IPS DF 19.7 (cell line): ENCODE measurements around the gene ADCY3.
"Not testable (repeated sequence)": the region's sequence is repeated elsewhere in the genome, so short reads cannot be mapped to it uniquely, and the experiment has no call there.

Experiments
- DNase-seq: peaks from one replicate; pipeline ENCODE4 v3.0.0-alpha.2; 2013; ENCODE audit warnings: low read depth, low spot score

The ADCY3 gene

DNA sequence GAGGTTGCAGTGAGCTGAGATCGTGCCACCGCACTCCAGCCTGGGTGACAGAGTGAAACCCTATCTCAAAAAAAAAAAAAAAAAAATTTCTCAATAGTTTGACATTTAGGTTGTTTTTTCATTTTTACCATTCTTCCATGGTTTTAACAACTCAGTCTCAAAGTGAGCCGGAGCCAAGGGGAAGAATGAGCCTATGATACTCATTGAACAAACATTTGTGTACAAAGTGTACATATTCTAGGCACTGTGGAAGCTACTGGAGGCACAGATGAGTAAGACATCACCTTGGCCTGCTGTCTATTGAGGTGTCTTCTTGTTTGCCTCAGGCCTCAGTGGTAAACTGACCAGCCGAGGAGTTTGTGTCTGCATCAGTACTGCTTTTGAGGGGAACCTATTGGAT lies 104.9 kb downstream of the ADCY3 start:
- no peak for DNase-seq

- DNase-seq, result no peak
These were observed 105.5 kb downstream of the ADCY3 start for GRCh38 chr2:24814516-24814915.

DNA sequence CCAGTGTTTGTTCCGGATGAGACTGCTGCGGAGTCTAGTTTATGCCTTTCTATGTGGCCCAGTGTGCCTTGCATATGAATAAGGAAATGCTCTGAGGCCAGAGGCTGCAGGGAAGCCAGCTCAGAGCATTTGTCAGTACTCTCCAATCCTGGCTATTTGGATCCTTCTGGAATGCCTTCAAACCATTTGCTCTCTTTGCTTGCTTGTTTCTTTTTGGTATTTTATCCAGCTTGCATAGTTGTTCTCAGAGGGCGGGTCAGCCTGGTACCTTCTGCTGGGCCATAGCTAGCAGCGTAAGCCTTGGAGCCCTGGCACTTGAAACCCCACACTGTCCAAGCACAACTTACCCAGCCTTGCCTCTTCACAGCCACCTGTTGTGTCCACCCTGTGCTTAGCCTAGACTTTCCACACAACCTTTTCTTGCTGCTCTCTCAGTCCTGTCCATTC lies 106.3 kb downstream of the ADCY3 start:
- DNase-seq, result no peak

DNA sequence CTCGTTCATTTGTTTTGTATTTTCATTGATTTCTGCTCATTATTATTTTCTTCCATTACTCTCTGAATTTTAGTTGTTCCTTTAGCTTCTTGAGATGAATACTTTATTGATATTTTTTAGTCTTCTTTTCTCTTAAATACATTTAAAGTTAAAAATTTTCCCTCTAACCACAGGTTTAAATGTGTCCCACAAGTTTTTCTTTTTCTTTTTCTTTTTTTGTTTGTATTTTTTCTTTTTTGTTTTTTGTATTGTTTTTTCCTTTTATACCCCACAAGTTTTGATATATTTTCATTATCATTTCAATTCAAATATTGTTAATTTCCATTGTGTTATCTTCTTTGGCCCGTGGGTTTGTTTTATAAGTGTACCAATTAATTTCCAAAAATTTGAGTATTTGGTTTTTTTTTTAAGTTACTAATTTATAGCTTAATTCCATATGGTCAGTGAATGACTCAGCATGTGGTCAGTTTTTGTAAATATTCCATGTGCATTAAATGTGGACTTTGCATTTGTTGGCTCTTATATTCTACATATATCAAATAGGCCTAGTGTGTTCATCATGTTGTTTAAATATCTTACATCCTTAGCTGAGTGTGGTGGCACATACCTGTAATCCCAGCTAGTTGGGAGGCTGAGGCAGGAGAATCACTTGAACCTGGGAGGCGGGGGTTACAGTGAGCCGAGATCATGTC lies 110.6 kb downstream of the ADCY3 start:
- DNase-seq, result no peak

GRCh38 chr2:24806661-24807036 lies 113.4 kb downstream of the ADCY3 start:
- DNase-seq, result no peak

- DNase-seq, result not testable (repeated sequence)
These were observed 114.0 kb downstream of the ADCY3 start for GRCh38 chr2:24805811-24806660.

DNA sequence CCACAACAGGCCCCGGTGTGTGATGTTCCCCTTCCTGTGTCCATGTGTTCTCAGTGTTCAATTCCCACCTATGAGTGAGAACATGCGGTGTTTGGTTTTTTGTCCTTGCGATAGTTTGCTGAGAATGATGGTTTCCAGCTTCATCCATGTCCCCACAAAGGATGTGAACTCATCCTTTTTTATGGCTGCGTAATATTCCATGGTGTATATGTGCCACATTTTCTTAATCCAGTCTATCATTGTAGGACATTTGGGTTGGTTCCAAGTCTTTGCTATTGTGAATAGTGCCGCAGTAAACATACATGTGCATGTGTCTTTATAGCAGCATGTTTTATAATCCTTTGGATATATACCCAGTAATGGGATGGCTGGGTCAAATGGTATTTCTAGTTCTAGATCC lies 119.5 kb downstream of the ADCY3 start:
- not testable (repeated sequence) for DNase-seq

DNA sequence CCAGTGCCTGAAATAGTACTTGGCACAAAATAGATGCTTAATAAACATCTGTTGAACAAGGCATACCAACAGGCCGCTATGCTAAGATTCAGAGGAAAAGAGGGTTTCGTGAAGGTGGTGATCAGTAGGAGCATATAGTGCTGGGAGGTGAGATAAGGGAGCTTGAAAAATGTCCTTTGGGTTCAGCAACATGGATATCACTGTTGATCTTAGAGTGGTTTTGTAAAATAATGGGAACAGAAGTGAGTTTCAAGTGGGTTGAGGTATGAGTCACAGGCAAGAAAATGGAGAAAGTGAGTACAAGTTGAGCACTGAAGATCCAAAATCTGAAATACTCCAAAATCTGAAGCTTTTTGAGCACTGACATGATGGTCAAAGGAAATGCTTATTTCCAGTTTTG lies 122.4 kb downstream of the ADCY3 start:
- DNase-seq, result no peak

DNA sequence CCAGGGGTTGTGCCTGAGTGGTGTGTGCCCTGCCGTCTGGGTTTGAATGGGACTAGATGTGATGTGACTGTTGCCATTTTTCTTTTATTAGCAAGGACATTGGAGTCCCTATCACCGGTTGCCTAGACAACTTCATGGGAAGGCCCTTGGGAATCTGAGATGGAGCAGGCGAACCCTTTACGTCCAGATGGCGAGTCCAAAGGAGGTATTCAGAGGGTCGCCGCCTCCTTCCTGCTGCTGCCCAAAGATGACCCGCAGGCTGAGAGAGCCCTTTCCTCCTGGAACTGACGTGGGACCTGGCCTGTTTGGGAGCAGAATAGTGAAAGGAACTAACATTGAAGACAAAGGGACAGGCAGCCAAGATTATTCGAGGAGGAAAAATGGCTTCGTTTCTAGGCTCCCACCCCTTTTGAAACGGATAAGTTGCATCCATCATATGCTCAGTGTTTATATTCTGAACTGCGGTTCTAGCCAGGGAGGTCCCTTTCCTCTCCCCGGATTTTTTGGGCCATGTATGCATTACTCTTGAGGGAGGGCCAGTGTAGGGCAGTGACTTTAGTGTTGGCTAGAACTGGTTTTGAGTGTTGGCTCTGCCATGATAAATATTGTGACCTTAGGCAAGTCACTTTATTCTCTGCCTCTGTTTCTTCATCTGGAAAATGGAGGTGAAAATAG lies 126.1 kb downstream of the ADCY3 start:
- DNase-seq, result no peak

GRCh38 chr2:24792874-24793760 lies 126.9 kb downstream of the ADCY3 start, which contains the start of the genes CENPO and PTRHD1:
Gene CENPO (plus strand): TSS chr2:24793425. CDS start chr2:24793920, 495 bp downstream.
Gene PTRHD1 (minus strand): TSS chr2:24793391. CDS start chr2:24793377, 14 bp downstream.
- DNase-seq, result peak; percentile 88

DNA sequence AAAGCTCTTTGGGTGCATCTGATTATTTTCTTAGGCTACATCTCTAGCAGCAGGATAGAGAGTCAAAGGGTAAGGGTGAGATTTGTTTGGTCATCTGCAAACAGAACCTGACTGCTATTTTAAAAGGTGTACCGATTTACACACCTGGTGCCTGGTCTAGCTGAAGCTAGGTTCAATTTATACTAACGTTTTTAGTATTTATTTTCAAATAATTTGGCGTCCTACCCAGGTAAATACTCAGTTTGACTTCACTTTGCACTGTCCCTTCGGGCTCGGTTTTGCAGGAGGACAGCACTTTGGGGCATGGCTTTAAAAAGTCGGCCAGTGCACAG lies 127.5 kb downstream of the ADCY3 start:
- DNase-seq, result no peak

DNA sequence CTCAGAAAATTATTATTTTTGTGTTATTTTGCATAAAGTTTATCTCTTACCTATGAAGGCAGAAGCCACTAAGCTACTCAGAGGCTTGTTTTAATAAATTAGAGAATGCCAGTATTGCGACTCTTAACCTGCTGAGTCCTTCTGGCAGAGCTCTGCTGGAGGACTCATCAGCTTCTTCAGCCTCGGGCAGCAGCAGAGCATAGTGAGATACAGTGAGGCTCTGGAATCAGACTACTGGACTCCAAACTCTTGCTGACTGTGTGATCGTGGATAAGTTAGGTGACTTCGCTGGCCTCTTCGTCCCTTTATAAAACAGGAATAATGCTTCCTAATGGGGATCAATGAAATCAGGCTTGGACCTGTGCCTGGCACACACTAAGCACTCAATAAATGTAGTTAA lies 128.6 kb downstream of the ADCY3 start:
- no peak for DNase-seq

GRCh38 chr2:24788816-24789215 lies 131.2 kb downstream of the ADCY3 start:
- DNase-seq, result no peak

DNA sequence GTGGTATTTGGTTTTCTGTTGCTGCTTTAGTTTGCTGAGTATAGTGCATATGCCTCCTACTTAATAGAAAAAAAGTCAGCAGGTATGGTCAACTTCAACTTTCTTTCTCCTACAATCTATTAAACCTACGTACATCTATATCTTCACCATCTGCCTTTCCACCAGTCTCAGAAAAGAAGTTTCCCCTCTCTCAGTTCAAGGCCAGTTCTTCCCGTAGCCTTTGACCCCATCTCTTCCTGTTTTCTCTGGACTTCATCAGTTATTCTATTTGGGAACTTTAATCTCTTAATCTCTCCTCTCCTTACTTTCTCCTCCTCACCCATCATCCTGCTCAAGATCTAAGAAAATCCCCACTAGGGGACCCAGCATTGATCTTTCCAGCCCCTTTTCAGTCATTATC lies 132.5 kb downstream of the ADCY3 start:
- DNase-seq, result no peak

DNA sequence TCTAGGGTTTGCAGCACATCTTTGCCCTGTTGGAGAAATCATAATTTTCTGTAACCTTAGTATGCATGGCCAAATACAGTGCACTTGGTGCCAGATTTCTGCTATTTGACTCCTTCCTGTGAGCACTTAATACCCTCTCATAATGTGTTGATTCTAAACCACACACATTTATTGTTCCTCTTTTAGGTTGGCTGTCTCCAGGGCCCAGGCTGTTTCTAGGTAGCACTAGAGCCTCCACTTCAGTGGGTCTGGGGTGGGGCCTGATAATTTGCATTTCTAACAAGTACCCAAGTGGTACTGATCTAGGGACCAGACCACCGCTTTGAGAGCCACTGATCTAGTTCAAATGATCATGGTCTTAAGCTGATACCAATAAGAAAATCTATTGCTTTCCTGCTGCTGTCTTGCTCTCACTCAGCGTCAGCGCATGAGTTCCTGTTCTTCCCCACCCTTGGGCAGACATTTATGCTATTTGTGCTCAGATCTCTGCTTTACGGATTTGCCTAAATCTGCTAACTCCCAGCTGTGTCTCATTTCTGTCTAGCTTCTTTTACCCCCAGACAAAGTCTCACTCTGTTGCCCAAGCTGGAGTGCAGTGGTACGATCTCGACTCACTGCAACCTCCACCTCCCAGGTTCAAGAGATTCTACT lies 134.2 kb downstream of the ADCY3 start:
- no peak for DNase-seq

GRCh38 chr2:24783641-24784040 lies 136.4 kb downstream of the ADCY3 start:
- no peak for DNase-seq

- DNase-seq, result no peak
These were observed 140.9 kb downstream of the ADCY3 start for GRCh38 chr2:24779116-24779515.

DNA sequence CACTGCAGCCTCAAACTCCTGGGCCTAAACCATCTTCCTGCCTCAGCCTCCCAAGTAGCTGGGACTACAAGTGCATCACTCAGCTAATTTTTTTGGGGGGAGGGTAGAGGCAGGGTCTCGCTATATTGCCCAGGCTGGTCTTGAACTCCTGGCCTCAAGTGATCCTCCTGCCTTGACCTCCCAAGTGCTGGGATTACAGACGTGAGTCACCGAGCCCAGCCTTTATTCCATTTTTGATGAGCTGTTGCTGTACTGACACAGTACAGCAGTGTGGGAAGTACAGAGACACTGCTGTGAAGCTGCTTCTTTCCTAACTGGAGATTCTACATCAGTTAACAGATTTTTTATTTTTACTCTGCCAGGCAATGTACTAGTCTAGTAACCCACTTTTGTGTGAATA lies 145.7 kb downstream of the ADCY3 start:
- no peak for DNase-seq

- DNase-seq, result no peak
These were observed 148.1 kb downstream of the ADCY3 start for GRCh38 chr2:24771764-24772586.

DNA sequence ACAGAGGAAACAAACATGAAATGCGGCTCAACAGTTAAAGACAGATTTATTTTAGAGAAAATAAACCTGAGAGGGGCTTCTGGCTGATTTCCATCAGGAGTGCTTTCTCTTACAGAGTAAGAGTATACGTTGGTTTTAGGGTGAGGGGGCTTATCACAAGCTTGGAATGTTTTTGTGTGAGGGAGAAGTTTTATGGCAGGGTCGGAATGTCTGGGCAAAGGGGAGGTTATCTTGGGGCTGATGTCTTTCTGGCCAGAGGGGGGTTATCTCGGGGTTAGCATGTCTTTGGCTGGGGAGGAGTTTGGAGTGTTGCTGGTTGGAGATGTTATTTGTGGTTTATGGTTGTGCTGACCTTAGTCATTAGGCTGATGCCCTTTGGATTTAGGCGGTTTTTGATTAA lies 149.0 kb downstream of the ADCY3 start:
- no peak for DNase-seq
